Measurements from ENCODE around the gene METTL17.

Gene METTL17

DNA sequence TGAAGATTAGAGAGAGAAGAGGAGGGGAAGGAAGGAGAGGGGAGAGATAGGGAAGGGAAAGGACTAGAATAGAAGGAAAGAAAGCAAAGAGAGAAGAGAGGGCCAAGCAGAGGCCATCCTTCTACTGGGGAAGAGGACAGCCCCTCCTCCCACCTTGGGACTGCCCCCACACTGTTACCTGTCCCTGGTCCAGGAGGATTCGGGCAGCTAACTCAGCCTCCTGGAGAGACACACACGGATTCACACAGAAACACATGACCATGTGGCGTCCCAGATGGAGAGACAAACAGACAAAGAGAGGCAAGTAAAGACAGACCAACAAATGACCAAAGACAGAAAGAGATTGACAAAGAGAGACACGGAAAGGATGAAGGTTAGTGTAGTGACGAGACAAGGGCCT lies 32.9 kb downstream of the METTL17 start:
- Histone ChIP-seq H3K9me3 (ENCODE audit: low read length) (no peaks in the 10 kb centered on the region), H3K4me3 (ENCODE audit: low read length) (no peak overlapping the region), H3K4me1 (ENCODE audit: insufficient read depth, low read length) (peaks cover 10% of the 10 kb centered on the region), H2AFZ (ENCODE audit: low read depth, low read length) (no peak overlapping the region), H3K36me3 (ENCODE audit: insufficient read depth, low read length) (no peaks in the 10 kb centered on the region), H3K27me3 (ENCODE audit: insufficient read depth, low read length) (peaks cover 57% of the 10 kb centered on the region)

DNA sequence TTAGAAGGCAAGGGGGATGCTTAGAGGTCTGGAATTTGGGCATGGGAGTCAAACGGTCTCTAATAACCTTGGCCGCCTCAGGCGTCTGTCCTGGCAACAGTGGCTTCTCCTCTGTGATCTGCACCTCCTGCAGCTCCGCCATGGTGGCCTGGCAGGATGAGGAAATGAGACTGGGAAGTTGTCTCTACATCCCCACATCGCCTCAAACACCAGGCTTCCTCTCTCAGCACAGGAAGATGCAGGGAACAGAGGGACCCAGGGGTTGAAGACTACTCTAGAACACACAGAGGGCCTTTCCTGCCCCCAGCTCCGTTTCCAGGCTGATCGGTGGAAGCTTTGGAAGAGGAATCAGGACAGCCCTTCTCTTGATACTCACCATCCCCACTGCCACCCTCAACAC lies 33.4 kb downstream of the METTL17 start:
- H3K27me3 ChIP-seq (ENCODE audit: insufficient read depth, low read length) = peaks cover 57% of the 10 kb centered on the region
- H3K36me3 ChIP-seq (ENCODE audit: insufficient read depth, low read length) = no peaks in the 10 kb centered on the region
- peaks cover 10% of the 10 kb centered on the region for H3K4me1 ChIP-seq (ENCODE audit: insufficient read depth, low read length)
- no peak overlapping the region for H2AFZ ChIP-seq (ENCODE audit: low read depth, low read length)
- no peaks in the 10 kb centered on the region for H3K9me3 ChIP-seq (ENCODE audit: low read length)
- H3K4me3 ChIP-seq (ENCODE audit: low read length) = no peak overlapping the region

DNA sequence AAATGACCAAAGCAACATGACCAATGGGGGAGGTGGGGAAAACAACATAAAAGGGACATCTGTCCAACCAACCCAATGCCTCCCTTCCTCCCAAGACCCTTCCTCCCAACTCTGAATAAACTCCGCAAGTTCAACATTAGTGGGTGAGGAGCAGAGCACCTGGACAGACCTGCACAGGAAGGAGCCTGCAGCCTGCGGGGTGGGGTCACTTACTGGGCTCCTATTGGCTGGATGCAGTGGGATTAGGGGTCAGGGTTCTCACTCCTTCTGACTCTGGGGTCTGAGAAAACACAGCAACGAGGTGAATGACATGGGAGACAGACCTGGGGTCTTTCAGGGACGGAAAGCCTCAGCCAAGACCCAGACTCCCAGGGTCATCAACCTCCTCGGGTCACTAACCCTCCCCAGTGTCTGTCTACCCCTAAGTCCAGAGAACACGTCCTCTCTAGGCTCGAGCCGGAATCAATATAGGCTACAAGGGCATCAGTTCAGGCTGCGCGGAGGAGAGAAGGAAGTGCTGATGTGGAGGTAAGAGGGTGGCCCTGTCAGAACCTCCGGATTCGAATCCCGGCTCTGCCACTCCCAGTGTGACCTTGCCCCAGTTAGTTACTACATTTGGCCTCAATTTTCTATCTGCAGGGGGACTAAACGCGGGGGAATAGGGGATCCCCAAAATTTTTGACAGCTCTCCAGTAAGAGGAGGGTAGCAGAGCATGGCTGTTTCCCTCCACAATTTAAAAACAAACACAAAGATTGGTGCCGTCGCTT lies 34.2 kb downstream of the METTL17 start:
- H2AFZ ChIP-seq (ENCODE audit: low read depth, low read length) = peak overlapping the region; percentile 69
- no peaks in the 10 kb centered on the region for H3K36me3 ChIP-seq (ENCODE audit: insufficient read depth, low read length)
- peaks cover 10% of the 10 kb centered on the region for H3K4me1 ChIP-seq (ENCODE audit: insufficient read depth, low read length)
- no peaks in the 10 kb centered on the region for H3K9me3 ChIP-seq (ENCODE audit: low read length)
- peak overlapping the region; percentile 41 for H3K4me3 ChIP-seq (ENCODE audit: low read length)
- peaks cover 57% of the 10 kb centered on the region for H3K27me3 ChIP-seq (ENCODE audit: insufficient read depth, low read length)

DNA sequence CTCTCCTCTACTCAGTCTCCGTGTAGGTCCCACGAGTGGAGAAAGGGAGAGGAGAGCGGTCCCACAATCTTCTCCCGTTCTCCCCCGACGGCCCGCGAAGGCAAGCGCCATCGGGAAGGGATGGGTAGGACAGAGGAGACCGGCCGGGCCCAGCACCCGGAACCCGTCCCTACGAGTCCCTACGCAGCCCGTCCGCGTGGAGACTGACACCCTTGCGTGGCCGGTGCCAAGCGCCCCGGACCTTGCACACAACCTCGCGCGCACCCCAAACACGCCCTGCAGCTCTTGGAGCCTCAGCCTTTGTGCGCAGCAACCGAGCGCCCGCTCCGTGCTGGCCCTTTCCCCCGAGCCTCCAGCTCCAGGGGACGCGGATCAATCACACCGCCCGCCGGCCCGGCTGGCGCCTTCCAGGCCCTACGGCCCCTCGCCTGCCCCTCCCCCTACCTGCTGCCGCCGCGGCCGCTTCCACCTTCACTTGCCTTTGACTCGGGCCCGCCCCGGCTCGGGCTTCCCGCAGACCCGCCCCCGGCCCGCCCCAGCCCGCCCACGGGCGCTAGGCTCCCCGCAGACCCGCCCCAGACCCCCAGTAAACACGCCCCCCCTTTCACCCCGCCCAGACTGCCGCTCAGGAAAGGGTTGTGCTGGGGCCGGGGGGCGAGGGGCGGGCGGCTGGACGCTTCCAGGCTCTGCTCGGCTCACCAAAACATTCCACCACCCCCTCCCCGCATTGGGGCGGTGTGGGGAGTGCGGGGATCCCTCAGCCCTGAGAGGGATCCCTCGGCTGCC lies 35.0 kb downstream of the METTL17 start, which contains the start of gene NDRG2:
Gene NDRG2, minus strand, starts transcription at position 477 of the 786 bp plus-strand sequence. CDS start 1,746 bp downstream, outside the sequence.
- peak within 1 kb of the TSS; percentile 41 for H3K4me3 ChIP-seq (ENCODE audit: low read length)
- no peaks in the 10 kb centered on the region for H3K9me3 ChIP-seq (ENCODE audit: low read length)
- H3K27me3 ChIP-seq (ENCODE audit: insufficient read depth, low read length) = peaks cover 59% of the 10 kb centered on the region
- peaks cover 10% of the 10 kb centered on the region for H3K4me1 ChIP-seq (ENCODE audit: insufficient read depth, low read length)
- no peaks in the 10 kb centered on the region for H3K36me3 ChIP-seq (ENCODE audit: insufficient read depth, low read length)
- peak within 1 kb of the TSS; percentile 69 for H2AFZ ChIP-seq (ENCODE audit: low read depth, low read length)

DNA sequence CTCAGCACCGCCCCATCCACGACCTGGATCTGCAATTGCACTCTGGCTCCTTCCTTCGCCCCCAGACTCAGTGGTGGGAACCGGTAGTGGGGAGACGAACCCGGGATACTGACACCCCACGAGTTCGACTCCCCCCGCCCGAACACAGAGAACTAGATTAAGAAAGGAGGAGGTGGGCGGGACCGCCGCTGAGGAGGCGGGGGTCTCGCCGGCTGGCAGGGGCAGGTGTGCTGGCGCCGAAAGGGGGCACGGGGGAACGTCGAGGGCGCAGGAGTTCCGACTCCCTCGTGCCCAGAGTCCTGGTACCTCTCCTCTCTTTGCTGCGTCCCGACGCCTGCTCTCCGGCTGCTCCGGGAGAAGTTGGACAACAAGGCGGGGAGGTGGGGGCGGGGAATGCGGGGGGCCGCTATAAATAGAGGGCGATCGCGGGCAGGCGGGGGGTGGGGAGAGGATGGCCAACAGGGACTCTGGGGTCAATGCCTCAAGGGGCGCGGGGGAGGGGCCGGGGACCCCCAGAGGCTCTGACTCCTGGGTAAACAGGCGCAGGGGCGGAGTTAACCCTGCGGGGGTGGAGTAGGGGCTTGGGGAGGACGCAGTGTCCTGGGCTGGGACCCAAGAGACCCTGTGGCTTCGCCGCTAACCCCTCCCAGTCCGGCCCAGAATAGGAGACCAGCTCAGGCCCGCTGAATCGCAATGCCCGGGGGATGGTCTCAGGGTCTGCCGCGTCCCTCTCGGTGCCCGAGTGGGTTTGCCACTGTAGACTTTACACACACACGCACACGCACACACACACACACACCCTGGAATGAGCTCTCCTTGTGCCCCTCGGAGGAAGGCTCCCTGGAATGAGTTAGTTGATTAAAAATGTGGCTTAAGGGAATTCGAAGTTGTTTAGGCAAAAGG lies 35.8 kb downstream of the METTL17 start:
- Histone ChIP-seq H3K27me3 (ENCODE audit: insufficient read depth, low read length) (peaks cover 66% of the 10 kb centered on the region), H3K4me1 (ENCODE audit: insufficient read depth, low read length) (peaks cover 10% of the 10 kb centered on the region), H3K4me3 (ENCODE audit: low read length) (peak overlapping the region; percentile 29)

DNA sequence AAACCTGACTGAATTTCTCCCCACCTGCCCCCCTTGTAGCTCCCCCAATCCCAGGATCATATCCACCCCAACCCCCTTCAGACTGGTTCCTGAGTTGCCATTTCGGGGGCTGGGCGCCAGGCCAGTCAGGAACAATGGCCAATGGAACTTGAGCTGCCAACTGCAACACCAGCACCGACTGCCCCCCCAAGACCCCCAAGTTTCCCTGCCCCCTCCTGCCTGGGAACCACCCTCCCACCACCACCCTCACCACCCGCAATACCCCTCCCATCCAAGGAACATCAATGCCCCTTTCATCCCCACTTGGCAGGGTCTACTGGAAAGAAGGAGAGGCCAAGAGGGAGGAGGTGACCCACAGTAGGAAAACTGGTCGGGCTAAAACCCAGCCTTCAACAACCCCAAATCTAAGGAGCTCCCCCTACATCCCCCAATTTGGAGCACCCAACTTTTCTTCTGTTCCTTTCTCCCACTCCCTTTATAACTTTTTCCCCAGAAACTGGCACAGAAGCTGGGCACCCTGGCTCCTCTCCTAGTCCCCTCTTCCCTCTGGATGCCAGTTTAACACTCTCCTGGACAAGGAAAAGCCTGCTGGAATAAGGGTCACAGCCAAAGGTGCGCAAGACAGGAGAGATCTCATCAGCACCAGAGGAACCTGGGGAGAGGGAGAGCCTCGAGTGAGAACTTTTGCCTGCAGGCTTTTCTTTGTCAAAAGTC lies 36.7 kb downstream of the METTL17 start:
- H2AFZ ChIP-seq (ENCODE audit: low read depth, low read length) = no peak overlapping the region
- peaks cover 10% of the 10 kb centered on the region for H3K4me1 ChIP-seq (ENCODE audit: insufficient read depth, low read length)
- no peak overlapping the region for H3K4me3 ChIP-seq (ENCODE audit: low read length)
- no peaks in the 10 kb centered on the region for H3K36me3 ChIP-seq (ENCODE audit: insufficient read depth, low read length)
- peaks cover 72% of the 10 kb centered on the region for H3K27me3 ChIP-seq (ENCODE audit: insufficient read depth, low read length)
- no peaks in the 10 kb centered on the region for H3K9me3 ChIP-seq (ENCODE audit: low read length)

More for the DNA sequence above, 35.8 kb downstream of the METTL17 start:
- H2AFZ ChIP-seq (ENCODE audit: low read depth, low read length) = no peak overlapping the region
- no peaks in the 10 kb centered on the region for H3K9me3 ChIP-seq (ENCODE audit: low read length)
- no peaks in the 10 kb centered on the region for H3K36me3 ChIP-seq (ENCODE audit: insufficient read depth, low read length)

DNA sequence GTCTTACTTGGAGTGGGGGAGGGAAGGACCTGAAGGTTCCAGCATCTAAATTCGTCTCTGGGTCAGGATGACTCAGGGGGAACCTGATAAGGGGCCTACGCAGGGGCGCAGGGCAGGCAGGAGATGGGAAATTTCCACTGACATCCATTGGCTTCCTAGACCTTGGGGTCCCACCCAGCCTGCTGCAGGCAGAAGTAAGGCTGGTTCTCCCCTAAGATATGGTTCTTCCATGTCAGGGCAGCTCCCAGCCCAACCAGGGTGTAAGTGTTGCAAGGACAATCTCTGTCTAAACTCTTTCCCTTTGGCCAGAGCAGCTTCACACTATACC lies 37.2 kb downstream of the METTL17 start:
- H3K27me3 ChIP-seq (ENCODE audit: insufficient read depth, low read length) = peaks cover 71% of the 10 kb centered on the region
- H2AFZ ChIP-seq (ENCODE audit: low read depth, low read length) = no peak overlapping the region
- no peaks in the 10 kb centered on the region for H3K9me3 ChIP-seq (ENCODE audit: low read length)

DNA sequence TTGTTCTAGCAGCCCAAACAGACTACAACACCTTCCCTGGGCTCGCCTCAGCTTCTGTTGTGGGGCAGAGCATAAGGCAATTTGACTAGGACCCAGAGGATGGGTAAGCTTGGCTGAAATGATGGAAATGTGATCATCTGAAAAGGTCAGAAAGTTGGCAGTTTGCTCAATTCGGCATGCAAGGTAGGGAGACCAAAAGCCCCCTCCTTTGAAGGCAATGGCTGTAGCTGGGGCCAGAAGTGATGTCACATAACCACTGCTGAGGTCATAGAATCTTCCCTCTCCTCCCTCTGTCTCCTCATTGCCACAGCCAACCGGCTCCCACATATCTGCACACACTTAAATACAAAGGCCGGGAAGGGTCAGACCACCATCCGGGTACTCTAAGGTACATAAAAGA lies 40.1 kb downstream of the METTL17 start, which contains the start of gene TPPP2:
Gene TPPP2, plus strand, starts transcription at position 301 of the 400 bp plus-strand sequence. CDS start 365 bp downstream, outside the sequence.
- Histone ChIP-seq H3K27me3 (ENCODE audit: insufficient read depth, low read length) (peaks cover 63% of the 10 kb centered on the region), H2AFZ (ENCODE audit: low read depth, low read length) (no peak within 1 kb of the TSS), H3K36me3 (ENCODE audit: insufficient read depth, low read length) (no peaks in the 10 kb centered on the region), H3K4me3 (ENCODE audit: low read length) (no peak within 1 kb of the TSS), H3K4me1 (ENCODE audit: insufficient read depth, low read length) (peaks cover 4% of the 10 kb centered on the region), H3K9me3 (ENCODE audit: low read length) (no peaks in the 10 kb centered on the region)

More for the DNA sequence above, 37.2 kb downstream of the METTL17 start:
- Histone ChIP-seq H3K4me3 (ENCODE audit: low read length) (no peak overlapping the region), H3K36me3 (ENCODE audit: insufficient read depth, low read length) (no peaks in the 10 kb centered on the region), H3K4me1 (ENCODE audit: insufficient read depth, low read length) (peaks cover 10% of the 10 kb centered on the region)

DNA sequence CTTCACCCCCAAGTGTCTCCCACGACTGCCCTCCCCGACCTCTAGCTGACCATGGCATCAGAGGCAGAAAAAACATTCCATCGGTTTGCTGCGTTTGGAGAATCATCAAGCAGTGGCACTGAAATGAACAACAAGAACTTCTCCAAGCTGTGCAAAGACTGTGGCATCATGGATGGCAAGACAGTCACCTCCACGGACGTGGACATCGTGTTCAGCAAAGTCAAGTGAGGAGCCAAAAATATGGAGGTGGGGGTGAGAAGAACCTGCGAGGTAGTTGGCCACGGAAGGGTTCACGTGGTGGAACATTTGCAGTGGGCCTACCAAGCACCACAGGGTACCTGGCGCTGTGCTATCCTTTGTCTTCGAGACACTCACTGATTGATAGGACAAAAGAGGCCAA lies 40.8 kb downstream of the METTL17 start:
- no peaks in the 10 kb centered on the region for H3K9me3 ChIP-seq (ENCODE audit: low read length)
- H3K36me3 ChIP-seq (ENCODE audit: insufficient read depth, low read length) = no peaks in the 10 kb centered on the region
- no peak overlapping the region for H2AFZ ChIP-seq (ENCODE audit: low read depth, low read length)
- H3K27me3 ChIP-seq (ENCODE audit: insufficient read depth, low read length) = peaks cover 61% of the 10 kb centered on the region
- no peaks in the 10 kb centered on the region for H3K4me1 ChIP-seq (ENCODE audit: insufficient read depth, low read length)
- no peak overlapping the region for H3K4me3 ChIP-seq (ENCODE audit: low read length)

DNA sequence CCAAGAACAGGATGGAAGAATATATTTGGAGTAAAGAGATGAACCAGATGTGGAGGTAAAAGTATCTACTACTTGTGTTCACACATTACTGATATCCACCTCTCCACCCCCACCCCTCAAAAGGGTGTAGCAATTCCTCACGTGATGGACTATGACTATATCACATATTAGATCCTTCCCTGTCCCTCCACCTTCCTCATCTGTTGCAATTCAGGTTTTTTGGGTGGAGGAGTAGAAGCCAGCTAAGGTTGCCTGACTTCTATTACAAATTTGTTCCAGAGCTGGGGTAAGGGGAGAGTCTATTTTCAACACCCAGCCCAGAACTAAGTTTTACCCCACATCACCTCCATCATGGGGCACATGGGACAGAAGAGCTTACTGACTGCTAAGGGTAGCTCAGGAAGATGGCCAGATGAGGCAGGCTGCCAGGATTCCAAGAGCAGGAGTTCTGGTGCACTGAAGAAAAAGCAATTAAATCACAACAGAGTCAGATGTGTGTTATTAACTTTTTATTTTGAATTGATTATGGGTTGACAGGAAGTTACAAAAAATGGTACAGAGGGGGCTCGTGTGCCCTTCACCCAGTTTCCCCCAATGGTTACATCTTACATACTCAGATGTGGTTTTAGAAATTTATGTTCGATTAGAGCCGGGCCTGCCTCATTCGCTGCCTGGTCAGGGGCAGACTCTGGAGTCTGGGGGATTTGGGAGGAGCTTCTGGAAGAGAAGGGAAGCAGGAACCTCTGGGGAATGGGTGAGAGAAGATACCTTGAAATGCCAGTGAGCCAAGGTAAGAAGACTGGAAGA lies 42.7 kb downstream of the METTL17 start:
- H3K36me3 ChIP-seq (ENCODE audit: insufficient read depth, low read length) = no peaks in the 10 kb centered on the region

DNA sequence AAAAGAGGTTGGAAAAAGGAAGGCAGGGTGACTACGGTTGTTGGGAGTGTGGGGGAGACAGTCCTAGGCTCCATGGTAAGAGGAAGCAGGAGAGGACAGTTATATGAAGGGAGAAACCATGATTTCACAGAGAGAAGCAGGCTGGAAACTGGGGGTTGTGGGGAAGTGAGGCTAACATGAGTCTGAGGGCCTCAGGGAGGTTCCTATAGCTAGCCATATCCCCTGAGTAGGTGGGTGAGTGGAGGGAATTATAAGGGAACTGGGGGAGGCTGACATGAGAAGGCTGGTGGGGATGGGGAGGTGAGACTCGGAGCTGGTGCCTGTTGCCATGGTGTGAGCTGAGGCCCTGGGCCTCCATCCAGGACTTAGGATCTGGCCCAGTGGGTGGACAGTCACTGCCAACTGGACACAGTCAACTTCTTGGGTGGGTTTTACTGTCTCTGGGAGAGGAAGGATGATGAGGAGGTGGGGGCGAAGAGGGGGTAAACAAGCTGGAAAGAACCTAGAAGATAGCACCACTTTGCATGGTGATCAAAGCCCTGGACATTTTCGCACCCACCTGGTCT lies 43.4 kb downstream of the METTL17 start:
- Histone ChIP-seq H3K9me3 (ENCODE audit: low read length) (no peaks in the 10 kb centered on the region), H3K4me3 (ENCODE audit: low read length) (no peak overlapping the region), H3K4me1 (ENCODE audit: insufficient read depth, low read length) (no peaks in the 10 kb centered on the region), H3K27me3 (ENCODE audit: insufficient read depth, low read length) (peaks cover 49% of the 10 kb centered on the region), H2AFZ (ENCODE audit: low read depth, low read length) (no peak overlapping the region), H3K36me3 (ENCODE audit: insufficient read depth, low read length) (no peaks in the 10 kb centered on the region)

More for the DNA sequence above, 42.7 kb downstream of the METTL17 start:
- no peaks in the 10 kb centered on the region for H3K4me1 ChIP-seq (ENCODE audit: insufficient read depth, low read length)
- peaks cover 51% of the 10 kb centered on the region for H3K27me3 ChIP-seq (ENCODE audit: insufficient read depth, low read length)
- H2AFZ ChIP-seq (ENCODE audit: low read depth, low read length) = no peak overlapping the region
- H3K4me3 ChIP-seq (ENCODE audit: low read length) = no peak overlapping the region
- H3K9me3 ChIP-seq (ENCODE audit: low read length) = no peaks in the 10 kb centered on the region

All from neuron (in vitro differentiated cells).